HFFc6 (cell line): ENCODE results near the gene CLDND2. TPM values are rescaled to one million over a fixed set of nuclear protein-coding genes. Genes with fewer than 3 reads are reported as not detected.

Experiments used
- DNase-seq: peaks from one replicate; pipeline ENCODE4 v3.0.0-alpha.2; 2018
- H3K27ac Mint-ChIP-seq: 2 replicates; pipeline ENCODE4 v1.8.0; 2020; ENCODE audit warnings: mild to moderate bottlenecking, mixed read lengths
- H3K27me3 Mint-ChIP-seq: 2 replicates; pipeline ENCODE4 v1.8.0; 2021; ENCODE audit warnings: mild to moderate bottlenecking, moderate library complexity, mixed read lengths; ENCODE audit not compliant: insufficient read depth
- H3K36me3 Mint-ChIP-seq: 2 replicates; pipeline ENCODE4 v1.8.0; 2021; ENCODE audit warnings: low read depth, mixed read lengths
- H3K4me1 Mint-ChIP-seq: 2 replicates; pipeline ENCODE4 v1.8.0; 2020; ENCODE audit warnings: low read depth, mixed read lengths
- H3K4me3 Mint-ChIP-seq: 2 replicates; pipeline ENCODE4 v1.8.0; 2020; ENCODE audit warnings: mild to moderate bottlenecking, moderate library complexity, mixed read lengths
- H3K9me3 Mint-ChIP-seq: 2 replicates; pipeline ENCODE4 v1.8.0; 2020; ENCODE audit warnings: mild to moderate bottlenecking, mixed read lengths
- total RNA-seq, 6 experiments: library from RNA; stranded (reverse); fragmentation: NEBNext Ultra II Directional; extraction: Animal tissue kit (Norgen Biotek cat#: 25700); gene quantifications; 2 replicates in 1 of 6; 3 replicates in 5 of 6; pipeline ENCODE4 v1.2.3, GENCODE V29; 2021
- TF ChIP-seq, protein P1 (sequence below): fragments of 200-600 bp; sonication (generic); IDR thresholded peaks from 2 replicates; pipeline ENCODE4 v1.5.0; 2021; ENCODE audit warnings: antibody characterized with exemption, mild to moderate bottlenecking

CLDND2 gene
- total RNA-seq, 6 experiments from 2014 or later = 0.60 to 2.3 (median 0.94) TPM

DNA sequence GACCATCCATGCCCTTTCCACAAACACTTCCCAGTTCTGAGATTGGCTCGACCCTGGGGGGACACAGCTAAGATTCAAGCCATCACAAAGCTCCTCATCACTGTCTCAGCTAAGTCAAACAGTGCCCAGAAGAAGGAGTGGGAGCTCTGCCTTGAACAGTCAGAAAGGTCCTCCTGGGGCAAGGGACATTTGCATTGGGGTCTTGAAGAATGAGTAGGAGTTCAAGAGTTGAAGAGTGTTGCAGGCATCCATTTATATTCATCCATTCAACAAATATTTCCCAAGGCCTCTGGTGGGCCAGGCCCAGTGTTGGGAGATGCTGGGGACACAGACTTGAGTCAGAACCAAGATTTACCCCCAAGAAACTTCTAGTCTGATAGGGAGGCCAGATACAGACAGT lies 50.8 kb downstream of the CLDND2 start:
- Mint-ChIP-seq H3K4me3 (no peak overlapping the region), H3K36me3 (no peaks in the 10 kb centered on the region), H3K9me3 (peaks cover 13% of the 10 kb centered on the region), H3K27ac (no peak overlapping the region), H3K27me3 (peaks cover 7% of the 10 kb centered on the region), H3K4me1 (no peaks in the 10 kb centered on the region)
- TF ChIP-seq, protein P1, sequence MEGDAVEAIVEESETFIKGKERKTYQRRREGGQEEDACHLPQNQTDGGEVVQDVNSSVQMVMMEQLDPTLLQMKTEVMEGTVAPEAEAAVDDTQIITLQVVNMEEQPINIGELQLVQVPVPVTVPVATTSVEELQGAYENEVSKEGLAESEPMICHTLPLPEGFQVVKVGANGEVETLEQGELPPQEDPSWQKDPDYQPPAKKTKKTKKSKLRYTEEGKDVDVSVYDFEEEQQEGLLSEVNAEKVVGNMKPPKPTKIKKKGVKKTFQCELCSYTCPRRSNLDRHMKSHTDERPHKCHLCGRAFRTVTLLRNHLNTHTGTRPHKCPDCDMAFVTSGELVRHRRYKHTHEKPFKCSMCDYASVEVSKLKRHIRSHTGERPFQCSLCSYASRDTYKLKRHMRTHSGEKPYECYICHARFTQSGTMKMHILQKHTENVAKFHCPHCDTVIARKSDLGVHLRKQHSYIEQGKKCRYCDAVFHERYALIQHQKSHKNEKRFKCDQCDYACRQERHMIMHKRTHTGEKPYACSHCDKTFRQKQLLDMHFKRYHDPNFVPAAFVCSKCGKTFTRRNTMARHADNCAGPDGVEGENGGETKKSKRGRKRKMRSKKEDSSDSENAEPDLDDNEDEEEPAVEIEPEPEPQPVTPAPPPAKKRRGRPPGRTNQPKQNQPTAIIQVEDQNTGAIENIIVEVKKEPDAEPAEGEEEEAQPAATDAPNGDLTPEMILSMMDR = no peak
- DNase-seq = no peak

DNA sequence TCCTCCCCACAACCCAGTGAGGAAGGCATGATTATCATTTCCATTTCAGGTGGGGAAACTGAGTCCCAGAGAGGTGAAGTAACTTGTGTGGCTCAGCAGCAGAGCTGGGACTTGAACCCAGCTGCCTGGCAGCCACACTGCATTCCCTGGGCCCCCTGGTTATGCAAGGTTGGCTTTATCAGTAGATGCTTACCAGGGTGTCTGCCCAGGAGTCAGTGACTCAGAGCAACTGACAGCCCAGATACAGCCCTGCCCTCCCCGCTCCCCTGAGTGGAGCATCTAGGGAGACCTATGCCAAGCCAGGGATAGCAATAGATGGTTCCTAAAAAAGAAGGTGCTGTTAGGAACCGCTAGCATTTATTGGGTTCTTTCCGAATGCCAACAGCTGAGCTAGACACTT lies 51.4 kb downstream of the CLDND2 start:
- TF ChIP-seq, protein P1 = no peak
- Mint-ChIP-seq H3K27ac (no peak overlapping the region), H3K4me3 (no peak overlapping the region), H3K27me3 (peaks cover 6% of the 10 kb centered on the region), H3K4me1 (no peaks in the 10 kb centered on the region), H3K9me3 (peaks cover 7% of the 10 kb centered on the region), H3K36me3 (no peaks in the 10 kb centered on the region)
- no peak for DNase-seq

Other genes starting within 250 kb of the CLDND2 start
- gene SIGLEC9, start 244.1 kb downstream of the CLDND2 start, total RNA-seq = not detected
- gene SIGLEC7, start 226.7 kb downstream of the CLDND2 start, total RNA-seq = not detected
- gene CD33, start 143.9 kb downstream of the CLDND2 start, total RNA-seq = not detected
- not detected for gene SIGLECL1, start 117.9 kb downstream of the CLDND2 start, total RNA-seq
- not detected for gene IGLON5, start 57.4 kb downstream of the CLDND2 start, total RNA-seq
- 1 to 10 TPM in 2 of 6 experiments, under 1 TPM in 4; 0.79 to 1.6 (median 0.89) TPM for gene VSIG10L, start 26.9 kb downstream of the CLDND2 start, total RNA-seq
- gene ETFB, start 2.6 kb downstream of the CLDND2 start, total RNA-seq = 100 to 1,000 TPM; 109 to 157 (median 132) TPM
- not detected for gene NKG7, start 3.7 kb upstream of the CLDND2 start, total RNA-seq
- not detected for gene LIM2, start 19.0 kb upstream of the CLDND2 start, total RNA-seq
- not detected for gene C19orf84, start 21.6 kb upstream of the CLDND2 start, total RNA-seq
- not detected for gene SIGLEC10, start 48.6 kb upstream of the CLDND2 start, total RNA-seq
- not detected for gene SIGLEC8, start 89.5 kb upstream of the CLDND2 start, total RNA-seq
- gene CEACAM18, start 109.5 kb upstream of the CLDND2 start, total RNA-seq = not detected
- gene SIGLEC12, start 132.8 kb upstream of the CLDND2 start, total RNA-seq = not detected
- gene SIGLEC6, start 162.7 kb upstream of the CLDND2 start, total RNA-seq = not detected
- 10 to 100 TPM; 19.6 to 29.5 (median 21.6) TPM for gene ZNF175, start 202.3 kb upstream of the CLDND2 start, total RNA-seq